ENCODE measurements around the gene CIC.
"Not testable (repeated sequence)": the region's sequence is repeated elsewhere in the genome, so short reads cannot be mapped to it uniquely, and the experiment has no call there.

Gene CIC

DNA sequence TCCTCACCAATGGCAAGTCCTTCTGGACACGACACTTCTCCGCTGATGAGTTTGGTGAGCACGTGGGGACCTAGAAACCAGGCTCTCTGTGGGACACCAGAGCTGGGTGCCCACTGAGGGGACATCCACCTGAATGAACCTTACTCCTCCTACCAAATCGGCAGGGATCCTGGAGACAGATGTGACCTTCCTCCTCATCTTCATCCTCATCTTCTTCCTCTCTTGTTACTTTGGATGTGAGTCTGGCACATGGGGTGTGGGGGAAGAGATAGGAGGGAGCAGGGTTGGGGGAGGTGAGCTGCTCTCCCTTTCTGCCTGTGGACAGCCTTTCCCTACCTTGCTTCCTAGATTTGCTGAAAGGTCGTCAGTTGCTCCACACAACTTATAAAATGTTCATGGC, 46.0 kb downstream of the CIC start:
- DNase-seq = no peak

GRCh38 chr19:42316223-42317211, 47.5 kb downstream of the CIC start:
- no peak for DNase-seq

- DNase-seq = no peak
Observed at GRCh38 chr19:42317535-42317934, 48.5 kb downstream of the CIC start.

DNA sequence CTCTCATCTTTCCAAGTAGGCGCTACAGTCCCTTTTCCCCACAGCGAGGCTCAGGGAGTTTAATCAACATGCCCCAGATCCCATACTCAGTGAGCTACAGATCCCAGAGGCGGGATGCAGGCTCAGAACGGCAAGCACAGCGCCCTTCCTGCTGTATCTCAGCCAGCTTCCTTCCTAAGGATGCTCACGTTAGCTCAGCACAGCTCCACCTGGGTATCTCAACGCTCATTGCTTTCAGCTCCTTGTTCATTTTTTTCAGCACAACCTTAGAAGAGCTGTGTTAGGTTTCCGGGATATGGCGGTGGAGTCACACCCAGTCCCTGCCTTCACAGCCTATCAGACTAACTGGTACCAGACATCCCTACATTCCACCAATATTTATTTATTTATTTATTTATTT, 53.3 kb downstream of the CIC start:
- no peak for DNase-seq

DNA sequence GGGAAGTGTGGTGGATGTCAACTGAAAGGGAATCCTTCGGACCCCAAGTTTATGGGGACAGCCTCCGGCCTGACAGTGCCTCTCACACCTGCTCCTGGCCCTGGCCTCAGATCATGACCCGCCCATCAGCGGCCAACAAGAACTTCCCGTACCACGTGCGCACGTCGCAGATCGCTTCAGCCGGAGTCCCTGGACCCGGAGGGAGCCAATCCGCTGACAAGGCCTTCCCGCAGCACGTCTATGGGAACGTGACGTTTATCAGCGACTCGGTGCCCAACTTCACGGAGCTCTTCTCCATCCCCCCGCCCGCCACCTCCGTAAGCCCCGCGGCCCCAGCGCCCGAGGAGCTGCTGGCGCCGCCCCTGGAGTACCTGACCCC, 54.4 kb downstream of the CIC start:
- DNase-seq = no peak

DNA sequence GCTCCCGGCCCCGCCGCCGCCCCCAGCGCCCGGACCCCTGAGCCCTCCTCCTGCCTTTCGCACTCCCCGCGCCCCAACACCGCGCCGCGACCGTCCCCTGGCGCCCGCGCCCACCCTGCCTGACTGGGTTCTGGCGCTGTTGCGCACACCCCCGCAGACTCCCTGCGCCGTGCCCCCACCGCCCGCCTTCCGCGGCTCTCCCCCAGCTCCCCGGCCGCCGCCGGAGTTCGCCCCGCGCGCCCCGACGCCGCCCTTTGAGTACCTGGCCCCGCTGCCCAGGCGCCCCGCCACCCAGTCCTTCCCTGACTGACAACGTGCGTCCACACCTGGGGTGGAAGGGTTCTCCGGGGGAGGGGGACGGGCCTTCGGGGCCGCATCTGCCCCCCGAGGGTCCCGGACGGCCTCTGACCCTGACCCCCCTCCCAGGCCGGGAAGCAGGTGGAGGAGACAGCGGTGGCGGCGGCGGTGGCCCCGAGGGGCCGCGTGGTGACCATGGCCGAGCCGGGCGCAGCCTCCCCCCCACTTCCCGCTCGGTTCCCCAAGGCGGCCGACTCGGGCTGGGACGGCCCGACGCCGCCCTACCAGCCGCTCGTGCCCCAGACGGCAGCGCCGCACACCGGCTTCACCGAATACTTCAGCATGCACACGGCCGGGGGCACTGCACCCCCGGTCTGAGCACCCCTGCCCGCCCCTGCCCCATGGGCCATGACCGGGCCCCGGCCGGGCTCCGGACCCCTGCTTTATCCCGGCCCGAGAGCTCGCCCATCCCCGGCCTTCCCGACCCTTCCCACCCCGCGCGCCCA, 55.0 kb downstream of the CIC start:
- DNase-seq = no peak

GRCh38 chr19:42324655-42325307, 55.7 kb downstream of the CIC start:
- DNase-seq = no peak

GRCh38 chr19:42325308-42325895, 56.4 kb downstream of the CIC start, which contains the start of gene MEGF8:
TSS of gene MEGF8 (plus strand) at chr19:42325635. CDS start at chr19:42326244, 609 bp downstream.
- DNase-seq = peak; percentile 84 to 98 (median 94)

- peak in 1 of 4 experiments; percentile 30 for DNase-seq
Observed at GRCh38 chr19:42325896-42326771, 57.1 kb downstream of the CIC start.

- DNase-seq = no peak
Observed at GRCh38 chr19:42326969-42327368, 57.9 kb downstream of the CIC start.

DNA sequence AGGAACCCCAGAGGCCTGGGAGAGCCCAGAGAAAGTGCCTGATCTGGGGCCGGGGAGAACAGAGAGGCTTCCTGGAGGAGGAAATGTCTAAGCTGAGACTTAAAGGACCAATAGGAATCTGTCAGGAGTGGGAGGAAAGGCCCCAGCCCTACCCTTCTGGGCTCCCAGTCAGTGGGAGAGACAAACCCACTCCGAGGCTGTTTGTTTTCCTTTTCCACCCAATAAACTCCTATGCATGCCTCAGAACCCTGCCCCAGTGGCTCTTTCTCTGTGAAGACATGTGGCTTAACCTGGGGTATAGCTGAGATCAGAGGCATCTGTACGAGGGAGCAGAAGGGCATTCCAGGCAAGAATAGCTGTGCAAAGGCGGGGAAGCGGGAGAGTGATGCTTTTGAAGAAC, 58.3 kb downstream of the CIC start:
- DNase-seq = no peak

DNA sequence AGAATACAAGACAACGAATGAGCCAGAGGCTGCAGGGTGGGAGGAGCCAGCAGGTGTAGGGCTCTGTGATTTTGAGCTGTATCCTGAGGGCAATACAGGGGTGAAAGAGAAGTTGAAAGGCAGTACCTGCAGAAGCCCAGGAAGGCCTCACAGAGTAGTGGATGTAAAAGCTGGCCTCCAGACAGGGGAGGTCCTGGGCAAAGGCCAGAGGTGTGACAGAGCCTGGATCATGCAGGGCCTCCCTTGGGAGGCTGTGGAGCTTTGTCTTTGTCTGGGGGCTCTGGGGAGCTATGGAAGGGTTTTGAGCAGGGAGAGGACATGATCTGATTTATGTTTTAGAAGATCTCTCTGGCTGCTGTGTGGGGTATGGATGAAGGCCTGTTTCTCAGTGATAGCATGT, 59.1 kb downstream of the CIC start:
- DNase-seq = no peak

DNA sequence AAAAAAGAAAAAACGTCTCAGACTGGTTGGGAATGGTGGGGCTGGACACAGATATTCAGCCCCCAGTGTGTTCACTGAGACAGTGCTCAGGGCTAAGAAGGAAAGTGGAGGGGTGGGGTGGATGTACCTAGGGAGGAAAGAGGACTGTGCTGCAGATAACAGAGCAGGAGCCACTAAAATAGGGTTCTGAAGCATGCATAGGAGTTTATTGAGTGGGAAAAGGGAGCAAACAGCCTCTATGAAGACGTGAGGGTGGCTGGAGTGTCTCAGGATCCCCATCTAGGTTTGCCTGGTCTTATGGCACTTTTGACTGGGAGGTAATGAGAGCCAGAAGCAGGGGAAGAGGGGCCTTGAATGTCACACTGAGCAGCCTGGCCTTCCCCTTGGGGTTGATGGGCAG, 59.8 kb downstream of the CIC start:
- DNase-seq = no peak

- no peak for DNase-seq
Observed at GRCh38 chr19:42330241-42330711, 61.2 kb downstream of the CIC start.

DNA sequence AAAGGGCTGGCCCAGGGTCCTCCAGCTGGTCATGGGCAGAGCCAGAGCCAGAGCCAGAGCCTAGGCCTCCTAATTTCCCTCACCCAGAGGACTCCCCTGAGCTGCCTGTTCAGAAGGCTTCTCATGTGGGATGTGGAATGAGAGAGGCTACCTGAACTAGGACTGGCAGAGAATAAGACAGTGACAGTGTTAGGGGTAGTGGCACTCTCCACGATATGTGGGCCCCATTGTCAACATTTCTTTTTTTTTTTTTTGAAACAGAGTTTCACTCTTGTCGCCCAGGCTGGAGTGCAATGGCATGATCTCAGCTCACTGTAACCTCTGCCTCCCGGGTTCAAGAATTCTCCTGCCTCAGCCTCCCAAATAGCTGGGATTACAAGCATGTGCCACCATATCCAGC, 62.3 kb downstream of the CIC start:
- not testable (repeated sequence) for DNase-seq

GRCh38 chr19:42332059-42332458, 63.0 kb downstream of the CIC start:
- no peak for DNase-seq

GRCh38 chr19:42333018-42333417, 64.0 kb downstream of the CIC start:
- no peak for DNase-seq

- DNase-seq = no peak
Observed at GRCh38 chr19:42333975-42334696, 65.1 kb downstream of the CIC start.

DNA sequence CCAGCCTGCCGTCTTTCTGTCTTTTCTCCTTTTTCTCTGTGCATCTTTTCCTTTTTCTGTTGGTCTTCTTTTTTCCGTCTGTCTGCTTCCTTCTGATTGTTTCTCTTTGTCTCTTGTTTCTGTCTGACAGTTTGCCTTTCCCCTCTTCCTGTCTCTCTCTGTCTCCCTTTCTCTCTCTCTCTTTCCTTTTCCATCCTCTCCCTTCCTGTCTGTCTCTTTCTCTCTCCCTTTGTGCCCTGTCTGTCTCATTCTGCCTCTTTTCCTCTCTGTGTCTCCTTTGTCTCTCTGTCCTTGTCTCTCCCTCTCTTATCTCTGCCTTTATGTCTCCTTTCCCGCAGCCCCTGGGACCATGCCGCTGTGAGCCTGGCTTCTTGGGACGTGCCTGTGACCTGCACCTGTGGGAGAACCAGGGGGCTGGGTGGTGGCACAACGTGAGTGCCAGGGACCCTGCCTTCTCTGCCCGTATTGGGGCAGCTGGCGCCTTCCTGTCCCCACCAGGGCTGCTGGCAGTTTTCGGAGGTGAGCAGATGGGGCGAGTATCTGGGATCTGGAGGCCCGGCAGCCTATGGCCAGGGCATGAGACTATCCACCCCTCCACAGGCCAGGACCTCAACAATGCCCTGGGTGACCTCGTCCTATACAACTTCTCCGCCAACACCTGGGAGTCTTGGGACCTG, 65.8 kb downstream of the CIC start:
- DNase-seq = no peak

DNA sequence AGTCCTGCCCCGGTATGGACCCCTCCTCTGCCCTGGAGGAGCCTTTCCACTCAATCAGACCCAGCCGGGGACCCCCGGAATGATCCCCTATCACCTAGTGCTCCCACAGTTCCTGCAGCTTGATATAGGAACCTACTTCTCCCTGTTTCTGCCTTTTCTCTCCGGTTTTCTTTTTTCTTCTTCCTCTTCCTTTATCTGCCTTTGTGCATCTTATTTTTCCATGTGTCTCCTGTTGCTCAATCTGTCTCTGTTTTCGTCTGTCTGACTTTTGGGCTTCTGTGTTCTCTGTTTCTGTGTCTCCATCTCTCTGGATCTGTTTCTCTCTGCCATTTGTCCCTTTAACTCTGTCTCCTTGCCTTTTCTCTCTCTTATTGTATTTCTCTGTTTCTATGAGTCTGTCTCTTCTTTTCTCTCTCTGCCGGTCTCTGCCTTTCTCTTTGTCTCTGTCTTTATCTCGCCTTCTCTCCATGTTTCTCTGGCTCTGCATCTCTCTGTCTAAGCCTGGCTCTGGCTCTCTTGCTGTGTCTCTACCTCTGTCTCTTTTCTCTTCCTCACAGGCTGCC, 66.4 kb downstream of the CIC start:
- DNase-seq = no peak
